ENCODE results near the gene AMBN. TPM values are rescaled to one million over a fixed set of nuclear protein-coding genes. Genes with fewer than 3 reads are reported as not detected.
A peak's percentile ranks its signal among the peaks of the same experiment; 100 is the strongest.

AMBN gene
- total and polyA plus RNA-seq, 9 of the 15 experiments (the other 6 are each of a cell fraction or from before 2014, with no cell fraction given) = 0.03 to 0.09 (median 0.07) TPM; not detected in 6

GRCh38 chr4:70654605-70655011 lies 62.6 kb downstream of the AMBN start (continued):
- peak in 1 of 2 experiments; percentile 71; a peak in 1 of 4 replicates for TF ChIP-seq TBL1XR1 (IDR thresholded peaks at IDR 0.05; ENCODE audit: low read length in 2 of 2)
- no peak for TF ChIP-seq HNRNPK (IDR thresholded peaks at IDR 0.05; ENCODE audit: low read depth, low read length, poor library complexity, severe bottlenecking)
- peak; percentile 30; the same call in 1 of the 2 replicates for TF ChIP-seq CTBP1 (IDR thresholded peaks at IDR 0.05; ENCODE audit: borderline replicate concordance)
- TF ChIP-seq RCOR1 (IDR thresholded peaks at IDR 0.05; ENCODE audit: borderline replicate concordance in 1 of 2, low read depth in 2 of 2, low read length in 2 of 2) = peak in 1 of 2 experiments; percentile 67; a peak in 2 of 4 replicates
- no peak for TF ChIP-seq ATF1 (CRISPR knock-in tag; IDR thresholded peaks at IDR 0.05)
- TF ChIP-seq ATF1 (tag; IDR thresholded peaks at IDR 0.05) = peak; percentile 43
- peak; percentile 38; the same call in 1 of the 2 replicates for TF ChIP-seq ZEB2 (IDR thresholded peaks at IDR 0.05)
- TF ChIP-seq CHAMP1 (IDR thresholded peaks at IDR 0.05) = peak; percentile 64
- TF ChIP-seq CREB1 (IDR thresholded peaks at IDR 0.05) = peak; percentile 37; the same call in 1 of the 2 replicates
- 0 out of 2 replicates have a peak, but pooled peaks have one; percentile 28 for TF ChIP-seq CREB1 (CRISPR knock-in tag; IDR thresholded peaks at IDR 0.05)
- no peak for TF ChIP-seq SRSF3 (IDR thresholded peaks at IDR 0.05; ENCODE audit: insufficient read depth, low read length)
- TF ChIP-seq CBX3 (IDR thresholded peaks at IDR 0.05; ENCODE audit: borderline replicate concordance in 1 of 2, low read length in 2 of 2) = peak in 1 of 2 experiments; percentile 87; a peak in 2 of 3 replicates
- no peak for TF ChIP-seq STAT5B (CRISPR knock-in tag; IDR thresholded peaks at IDR 0.05)
- TF ChIP-seq BMI1 (IDR thresholded peaks at IDR 0.05; ENCODE audit: low read length) = no peak
- TF ChIP-seq BCOR (IDR thresholded peaks at IDR 0.05) = peak; percentile 54; the same call in 1 of the 2 replicates
- TF ChIP-seq ZNF143 (CRISPR knock-in tag; IDR thresholded peaks at IDR 0.05) = no peak
- TF ChIP-seq PRPF4 (IDR thresholded peaks at IDR 0.05; ENCODE audit: insufficient read depth, low read depth, low read length, poor library complexity, severe bottlenecking) = no peak
- no peak for TF ChIP-seq NONO (IDR thresholded peaks at IDR 0.05; ENCODE audit: low read depth in 2 of 2, low read length in 1 of 2)
- no peak for TF ChIP-seq RFX7 (CRISPR knock-in tag; IDR thresholded peaks at IDR 0.05)
- peak; percentile 96 for TF ChIP-seq TEAD4 (IDR thresholded peaks at IDR 0.05; ENCODE audit: low read length)
- no peak for TF ChIP-seq TEAD4 (CRISPR knock-in tag; IDR thresholded peaks at IDR 0.05; ENCODE audit: borderline replicate concordance)
- TF ChIP-seq ZBTB5 (IDR thresholded peaks at IDR 0.05) = no peak
- TF ChIP-seq SNIP1 (IDR thresholded peaks at IDR 0.05; ENCODE audit: low read depth) = no peak
- TF ChIP-seq PBX2 (CRISPR knock-in tag; IDR thresholded peaks at IDR 0.05; ENCODE audit: low read depth) = no peak
- TF ChIP-seq PBX2 (tag; conservative IDR thresholded peaks at IDR 0.05; ENCODE audit: low read depth) = peak; percentile 75

Data from K562 (cell line).